ENCODE data around the gene SEMA3A. TPM values are rescaled to one million over a fixed set of nuclear protein-coding genes. Genes with fewer than 3 reads are reported as not detected.

The SEMA3A gene
- total and polyA plus RNA-seq, 2 donors (not counting 1 experiment from before 2014, with no cell fraction given): 45.2 to 60.8 TPM

- no peak overlapping the region for H3K9ac ChIP-seq (ENCODE audit: insufficient read depth, low read length)
- no peak overlapping the region for H3K4me2 ChIP-seq (ENCODE audit: extremely low read depth, insufficient read depth, low read length)
- H2AFZ ChIP-seq (ENCODE audit: low read length): no peak overlapping the region
- no peak overlapping the region for H3K27ac ChIP-seq (ENCODE audit: insufficient read depth, low read length)
- DNase-seq (ENCODE audit: low read depth in 2 of 2): no peak
- H3K9me3 ChIP-seq (ENCODE audit: control insufficient read depth, insufficient read depth, low read depth, low read length): no peaks in the 10 kb centered on the region
- H3K4me3 ChIP-seq (replicated peaks in 1 of 4; ENCODE audit: control extremely low read depth in 1 of 4, insufficient read depth in 1 of 4, low read depth in 3 of 4, low read length in 4 of 4): no peak overlapping the region
- H3K79me2 ChIP-seq (ENCODE audit: control insufficient read depth, insufficient read depth, low read length): peaks cover 4% of the 10 kb centered on the region
- H3K36me3 ChIP-seq (ENCODE audit: control insufficient read depth, insufficient read depth, low read length): no peaks in the 10 kb centered on the region
- TF ChIP-seq EZH2 (IDR thresholded peaks at IDR 0.05; ENCODE audit: low read length, missing control alignments) (no peak), CTCF (conservative IDR thresholded peaks at IDR 0.05 in 1 of 2, IDR thresholded peaks at IDR 0.05 in 1 of 2; ENCODE audit: low read depth in 1 of 2, low read length in 2 of 2) (no peak)
- H4K20me1 ChIP-seq (ENCODE audit: control insufficient read depth, extremely low read depth, insufficient read depth, low read length): no peaks in the 10 kb centered on the region
- H3K27me3 ChIP-seq (ENCODE audit: control insufficient read depth, insufficient read depth, low read length): no peaks in the 10 kb centered on the region
- no peaks in the 10 kb centered on the region for H3K4me1 ChIP-seq (ENCODE audit: control insufficient read depth, extremely low read depth, insufficient read depth, low read length)
Measured at GRCh38 chr7:84199216-84199615, 4.6 kb upstream of the SEMA3A start.

- H3K4me1 ChIP-seq (ENCODE audit: control insufficient read depth, extremely low read depth, insufficient read depth, low read length): no peaks in the 10 kb centered on the region
- peak overlapping the region; percentile 32 for H3K9ac ChIP-seq (ENCODE audit: insufficient read depth, low read length)
- H3K36me3 ChIP-seq (ENCODE audit: control insufficient read depth, insufficient read depth, low read length): no peaks in the 10 kb centered on the region
- peak; percentile 82 for DNase-seq (ENCODE audit: low read depth in 2 of 2)
- H2AFZ ChIP-seq (ENCODE audit: low read length): peak overlapping the region; percentile 83
- H3K27ac ChIP-seq (ENCODE audit: insufficient read depth, low read length): peak overlapping the region; percentile 58
- H3K27me3 ChIP-seq (ENCODE audit: control insufficient read depth, insufficient read depth, low read length): no peaks in the 10 kb centered on the region
- no peaks in the 10 kb centered on the region for H3K9me3 ChIP-seq (ENCODE audit: control insufficient read depth, insufficient read depth, low read depth, low read length)
- peaks cover 35% of the 10 kb centered on the region for H3K79me2 ChIP-seq (ENCODE audit: control insufficient read depth, insufficient read depth, low read length)
- H4K20me1 ChIP-seq (ENCODE audit: control insufficient read depth, extremely low read depth, insufficient read depth, low read length): no peaks in the 10 kb centered on the region
- TF ChIP-seq CTCF (conservative IDR thresholded peaks at IDR 0.05 in 1 of 2, IDR thresholded peaks at IDR 0.05 in 1 of 2; ENCODE audit: low read depth in 1 of 2, low read length in 2 of 2) (no peak), EZH2 (IDR thresholded peaks at IDR 0.05; ENCODE audit: low read length, missing control alignments) (no peak)
- peak overlapping the region; percentile 68 to 94 (median 78) for H3K4me3 ChIP-seq (replicated peaks in 1 of 4; ENCODE audit: control extremely low read depth in 1 of 4, insufficient read depth in 1 of 4, low read depth in 3 of 4, low read length in 4 of 4)
- H3K4me2 ChIP-seq (ENCODE audit: extremely low read depth, insufficient read depth, low read length): peak overlapping the region; percentile 99
Measured at GRCh38 chr7:84196084-84196503, 1.5 kb upstream of the SEMA3A start.

- Histone ChIP-seq H2AFZ (ENCODE audit: low read length) (peak overlapping the region; percentile 59), H3K4me3 (replicated peaks in 1 of 4; ENCODE audit: control extremely low read depth in 1 of 4, insufficient read depth in 1 of 4, low read depth in 3 of 4, low read length in 4 of 4) (peak overlapping the region; percentile 68 to 94 (median 78)), H3K27me3 (ENCODE audit: control insufficient read depth, insufficient read depth, low read length) (no peaks in the 10 kb centered on the region), H3K36me3 (ENCODE audit: control insufficient read depth, insufficient read depth, low read length) (no peaks in the 10 kb centered on the region), H3K9me3 (ENCODE audit: control insufficient read depth, insufficient read depth, low read depth, low read length) (no peaks in the 10 kb centered on the region), H3K9ac (ENCODE audit: insufficient read depth, low read length) (peak overlapping the region; percentile 17), H3K4me2 (ENCODE audit: extremely low read depth, insufficient read depth, low read length) (peak overlapping the region; percentile 98), H3K4me1 (ENCODE audit: control insufficient read depth, extremely low read depth, insufficient read depth, low read length) (no peaks in the 10 kb centered on the region), H3K27ac (ENCODE audit: insufficient read depth, low read length) (peak overlapping the region; percentile 58), H3K79me2 (ENCODE audit: control insufficient read depth, insufficient read depth, low read length) (peaks cover 38% of the 10 kb centered on the region), H4K20me1 (ENCODE audit: control insufficient read depth, extremely low read depth, insufficient read depth, low read length) (no peaks in the 10 kb centered on the region)
- TF ChIP-seq CTCF (conservative IDR thresholded peaks at IDR 0.05 in 1 of 2, IDR thresholded peaks at IDR 0.05 in 1 of 2; ENCODE audit: low read depth in 1 of 2, low read length in 2 of 2) (no peak), EZH2 (IDR thresholded peaks at IDR 0.05; ENCODE audit: low read length, missing control alignments) (no peak)
- DNase-seq (ENCODE audit: low read depth in 2 of 2): peak; percentile 28 to 53
Measured at GRCh38 chr7:84195295-84196060, 889 bp upstream of the SEMA3A start.
